Smooth muscle cell (in vitro differentiated cells): ENCODE data around the gene VWC2. TPM values are rescaled to one million over a fixed set of nuclear protein-coding genes. Genes with fewer than 3 reads are reported as not detected.

Experiments
- DNase-seq: peaks from one replicate; lab custom pipeline; 2025; ENCODE audit not compliant: unreplicated experiment; lab: John Stamatoyannopoulos, UW
- H2AFZ ChIP-seq: fragments of 200-600 bp; sonication (generic); 2 replicates; pipeline ENCODE4 v1.6.0; 2016; ENCODE audit warnings: antibody characterized with exemption, low read depth, mild to moderate bottlenecking
- H3F3A ChIP-seq: fragments of 200-600 bp; sonication (generic); 2 replicates; pipeline ENCODE4 v1.6.0; 2017; ENCODE audit warnings: antibody characterized with exemption, low read depth
- H3K27ac ChIP-seq: fragments of 200-600 bp; sonication (generic); 2 replicates; pipeline ENCODE4 v1.5.1; 2016; ENCODE audit warnings: low read depth, mild to moderate bottlenecking
- H3K27me3 ChIP-seq: fragments of 200-600 bp; sonication (generic); 2 replicates; pipeline ENCODE4 v1.6.1; 2016; ENCODE audit warnings: low read depth, mild to moderate bottlenecking
- H3K36me3 ChIP-seq: fragments of 200-600 bp; sonication (generic); 2 replicates; pipeline ENCODE4 v1.5.1; 2016; ENCODE audit warnings: low read depth
- H3K4me1 ChIP-seq: fragments of 200-600 bp; sonication (generic); 2 replicates; pipeline ENCODE4 v1.5.1; 2016; ENCODE audit warnings: low read depth
- H3K4me2 ChIP-seq: fragments of 200-600 bp; sonication (generic); 2 replicates; pipeline ENCODE4 v1.6.0; 2016; ENCODE audit warnings: mild to moderate bottlenecking
- H3K4me3 ChIP-seq: fragments of 200-600 bp; sonication (generic); 2 replicates; pipeline ENCODE4 v1.5.1; 2016; ENCODE audit warnings: mild to moderate bottlenecking
- H3K79me2 ChIP-seq: fragments of 200-600 bp; sonication (generic); 2 replicates; pipeline ENCODE4 v1.6.0; 2016; ENCODE audit warnings: low read depth, mild to moderate bottlenecking
- H3K9ac ChIP-seq: fragments of 200-600 bp; sonication (generic); 2 replicates; pipeline ENCODE4 v1.6.0; 2016; ENCODE audit warnings: low read depth
- H3K9me3 ChIP-seq: fragments of 200-600 bp; sonication (generic); replicated peaks from 2 replicates; pipeline ENCODE4 v1.5.1; 2016; ENCODE audit warnings: low read depth
- H4K20me1 ChIP-seq: fragments of 200-600 bp; sonication (generic); 2 replicates; pipeline ENCODE4 v1.6.0; 2016; ENCODE audit warnings: low read depth
- WGBS: methylation state at CpG from one replicate; pipeline ENCODE4 v1.1.7; 2016; ENCODE audit warnings: low lambda C conversion rate; 5-methylcytosine and 5-hydroxymethylcytosine counted together
- polyA plus RNA-seq: library from polyadenylated mRNA; unstranded; fragments of >200 nt; fragmentation: Nextera tagmentation; extraction: Ambion mirVana; gene quantifications from 2 replicates; pipeline ENCODE4 v1.2.1, GENCODE V29; 2016
- total RNA-seq: library from RNA; depleted of rRNA; stranded (reverse); fragments of >200 nt; gene quantifications from 2 replicates; pipeline ENCODE4 v1.2.3, GENCODE V29; 2014
- TF ChIP-seq, protein P1 (sequence below): fragments of 200-600 bp; sonication (generic); IDR thresholded peaks from 2 replicates; pipeline ENCODE4 v1.5.1; 2017; ENCODE audit warnings: borderline replicate concordance, mild to moderate bottlenecking, antibody characterized with exemption; ENCODE audit not compliant: insufficient read depth, poor library complexity, severe bottlenecking

VWC2 gene
- total and polyA plus RNA-seq, 2 experiments from 2014 or later = not detected

DNA sequence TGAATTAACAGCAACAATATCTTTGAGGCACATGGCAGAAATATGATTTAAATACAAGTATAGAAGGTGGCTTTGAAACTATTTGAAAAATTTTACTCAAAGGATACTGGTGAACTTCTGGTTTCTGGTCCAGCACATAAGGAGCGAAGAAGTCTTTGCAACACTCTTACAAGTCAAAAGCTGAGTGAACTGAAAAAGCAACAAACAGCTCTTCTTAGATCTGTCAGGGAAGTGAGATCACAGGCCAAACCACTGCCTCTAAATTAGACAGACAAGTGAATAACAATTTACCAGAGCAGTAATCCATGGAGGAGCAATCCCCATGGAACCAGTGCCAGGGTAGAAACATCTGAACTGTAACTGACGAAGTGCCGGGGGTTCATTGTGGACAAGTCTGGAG is 9.6 kb upstream of the VWC2 start:
- H2AFZ ChIP-seq = no peak overlapping the region
- no peak overlapping the region for H3K9ac ChIP-seq
- H4K20me1 ChIP-seq = no peaks in the 10 kb centered on the region
- no peaks in the 10 kb centered on the region for H3K4me1 ChIP-seq
- 95% methylated on average over 3 of the region's 3 CpGs for WGBS
- no peaks in the 10 kb centered on the region for H3F3A ChIP-seq
- no peak overlapping the region for H3K4me3 ChIP-seq
- no peak overlapping the region for H3K4me2 ChIP-seq
- no peaks in the 10 kb centered on the region for H3K36me3 ChIP-seq
- no peaks in the 10 kb centered on the region for H3K79me2 ChIP-seq
- peaks cover 25% of the 10 kb centered on the region for H3K27me3 ChIP-seq
- no peaks in the 10 kb centered on the region for H3K9me3 ChIP-seq
- no peak overlapping the region for H3K27ac ChIP-seq
- TF ChIP-seq, protein P1, sequence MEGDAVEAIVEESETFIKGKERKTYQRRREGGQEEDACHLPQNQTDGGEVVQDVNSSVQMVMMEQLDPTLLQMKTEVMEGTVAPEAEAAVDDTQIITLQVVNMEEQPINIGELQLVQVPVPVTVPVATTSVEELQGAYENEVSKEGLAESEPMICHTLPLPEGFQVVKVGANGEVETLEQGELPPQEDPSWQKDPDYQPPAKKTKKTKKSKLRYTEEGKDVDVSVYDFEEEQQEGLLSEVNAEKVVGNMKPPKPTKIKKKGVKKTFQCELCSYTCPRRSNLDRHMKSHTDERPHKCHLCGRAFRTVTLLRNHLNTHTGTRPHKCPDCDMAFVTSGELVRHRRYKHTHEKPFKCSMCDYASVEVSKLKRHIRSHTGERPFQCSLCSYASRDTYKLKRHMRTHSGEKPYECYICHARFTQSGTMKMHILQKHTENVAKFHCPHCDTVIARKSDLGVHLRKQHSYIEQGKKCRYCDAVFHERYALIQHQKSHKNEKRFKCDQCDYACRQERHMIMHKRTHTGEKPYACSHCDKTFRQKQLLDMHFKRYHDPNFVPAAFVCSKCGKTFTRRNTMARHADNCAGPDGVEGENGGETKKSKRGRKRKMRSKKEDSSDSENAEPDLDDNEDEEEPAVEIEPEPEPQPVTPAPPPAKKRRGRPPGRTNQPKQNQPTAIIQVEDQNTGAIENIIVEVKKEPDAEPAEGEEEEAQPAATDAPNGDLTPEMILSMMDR = no peak
- no peak for DNase-seq

DNA sequence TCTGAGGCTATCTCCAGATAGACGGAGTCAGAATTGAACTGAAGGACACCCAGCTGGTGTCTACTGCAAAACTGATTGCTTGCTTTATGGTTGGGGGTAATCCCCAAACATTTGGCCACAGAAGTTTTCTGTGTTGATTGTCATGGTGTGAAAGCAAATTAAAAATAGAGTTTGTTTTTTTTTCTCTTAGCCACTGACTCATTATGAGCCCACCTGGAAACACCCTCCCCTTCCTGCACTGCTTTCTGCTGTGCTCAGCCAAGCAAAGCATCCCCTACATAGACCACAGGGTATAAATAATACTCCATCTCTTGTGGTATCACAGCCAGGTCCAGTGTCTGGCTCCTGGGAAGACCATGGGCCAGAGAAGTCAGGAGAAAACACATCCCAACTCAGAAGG is 6.5 kb upstream of the VWC2 start:
- H3K9ac ChIP-seq = no peak overlapping the region
- TF ChIP-seq, protein P1 = no peak
- no peak overlapping the region for H3K4me3 ChIP-seq
- H3K4me2 ChIP-seq = no peak overlapping the region
- H3K27me3 ChIP-seq = peaks cover 54% of the 10 kb centered on the region
- 83% methylated on average over 1 of the region's 1 CpG for WGBS
- no peaks in the 10 kb centered on the region for H3F3A ChIP-seq
- no peak overlapping the region for H2AFZ ChIP-seq
- no peak for DNase-seq
- no peak overlapping the region for H3K27ac ChIP-seq
- no peaks in the 10 kb centered on the region for H3K4me1 ChIP-seq
- H4K20me1 ChIP-seq = no peaks in the 10 kb centered on the region
- H3K9me3 ChIP-seq = no peaks in the 10 kb centered on the region
- H3K36me3 ChIP-seq = no peaks in the 10 kb centered on the region
- H3K79me2 ChIP-seq = no peaks in the 10 kb centered on the region

DNA sequence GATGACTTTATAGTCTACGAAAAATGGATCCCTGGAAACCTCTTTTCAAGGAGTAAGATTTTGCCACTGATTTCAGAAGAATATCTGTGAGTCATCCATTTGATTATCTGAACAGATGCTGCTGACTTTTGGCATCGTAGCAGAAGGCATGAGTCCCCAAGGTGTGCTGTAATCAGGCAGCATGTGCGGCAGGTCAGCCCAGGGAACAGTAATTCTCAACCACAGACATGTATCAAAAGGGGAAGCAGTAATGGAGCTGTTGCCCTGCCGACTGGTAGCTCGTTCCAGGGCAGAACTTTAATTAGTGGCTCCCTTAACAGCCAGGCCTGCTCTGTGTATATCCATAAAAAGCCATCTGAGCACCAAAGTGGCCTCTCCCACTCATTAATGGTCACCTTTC is 5.7 kb upstream of the VWC2 start:
- Histone ChIP-seq H3K27ac (no peak overlapping the region), H3K4me1 (no peaks in the 10 kb centered on the region), H4K20me1 (no peaks in the 10 kb centered on the region), H3K9me3 (no peaks in the 10 kb centered on the region), H3K4me2 (no peak overlapping the region), H3F3A (no peaks in the 10 kb centered on the region), H3K27me3 (peaks cover 62% of the 10 kb centered on the region), H3K4me3 (no peak overlapping the region), H3K9ac (no peak overlapping the region), H3K79me2 (no peaks in the 10 kb centered on the region), H2AFZ (no peak overlapping the region), H3K36me3 (no peaks in the 10 kb centered on the region)
- WGBS = 85% methylated on average over 5 of the region's 5 CpGs
- TF ChIP-seq, protein P1 = no peak
- DNase-seq = no peak

DNA sequence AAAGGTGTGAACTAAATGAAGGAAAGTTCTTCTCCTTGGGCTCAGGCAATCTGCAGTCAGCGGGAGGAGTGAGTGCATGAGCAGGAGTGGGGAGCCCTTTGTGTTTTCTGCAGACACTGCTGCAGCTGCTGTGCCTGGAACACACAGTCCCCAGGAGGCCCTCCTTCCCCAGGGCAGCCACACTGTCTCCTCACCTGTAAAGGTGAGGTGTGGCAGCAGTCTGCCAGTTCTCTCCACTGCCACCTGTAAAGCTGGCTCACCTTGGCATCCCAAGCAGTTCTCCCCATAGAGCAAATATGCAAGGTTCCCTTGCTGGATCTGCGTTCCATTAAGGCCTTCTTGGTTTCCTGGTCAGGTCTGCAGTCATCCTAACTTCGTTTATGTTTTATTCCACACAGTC is 5.2 kb upstream of the VWC2 start:
- Histone ChIP-seq H3K4me2 (no peak overlapping the region), H3K9ac (no peak overlapping the region), H3K79me2 (no peaks in the 10 kb centered on the region), H3K4me3 (no peak overlapping the region), H3F3A (no peaks in the 10 kb centered on the region), H3K4me1 (no peaks in the 10 kb centered on the region), H3K27ac (no peak overlapping the region), H2AFZ (no peak overlapping the region), H3K36me3 (no peaks in the 10 kb centered on the region), H3K9me3 (no peaks in the 10 kb centered on the region), H4K20me1 (no peaks in the 10 kb centered on the region), H3K27me3 (peaks cover 67% of the 10 kb centered on the region)
- DNase-seq = no peak
- WGBS = 83% methylated on average over 3 of the region's 3 CpGs
- TF ChIP-seq, protein P1 = no peak
